Nephron (organoid): ENCODE measurements around the gene ADAMTSL1.

Source experiments
- H3K27ac Mint-ChIP-seq, 3 experiments: 2 replicates each; pipeline ENCODE4 v1.8.0; 2020; ENCODE audit warnings: mixed read lengths in 3 of 3, mild to moderate bottlenecking in 2 of 3, moderate library complexity in 1 of 3
- H3K27me3 Mint-ChIP-seq: 2 replicates; pipeline ENCODE4 v1.8.0; 2021; ENCODE audit warnings: low read depth, mild to moderate bottlenecking, moderate library complexity, mixed read lengths
- H3K36me3 Mint-ChIP-seq: 2 replicates; pipeline ENCODE4 v1.8.0; 2020; ENCODE audit warnings: low read depth, mixed read lengths
- H3K4me1 Mint-ChIP-seq: 2 replicates; pipeline ENCODE4 v1.8.0; 2020; ENCODE audit warnings: mixed read lengths
- H3K4me3 Mint-ChIP-seq, 3 experiments: 2 replicates each; pipeline ENCODE4 v1.8.0; 2020; ENCODE audit warnings: mild to moderate bottlenecking in 3 of 3, mixed read lengths in 3 of 3, moderate library complexity in 2 of 3
- H3K9me3 Mint-ChIP-seq: 2 replicates; pipeline ENCODE4 v1.8.0; 2020; ENCODE audit warnings: mixed read lengths
- TF ChIP-seq, protein P1 (sequence below), 3 experiments: fragments of 200-600 bp; sonication (generic); IDR thresholded peaks; one replicate each; pipeline ENCODE4 v1.5.0; 2021; ENCODE audit warnings: antibody characterized with exemption in 3 of 3; ENCODE audit not compliant: unreplicated experiment in 3 of 3

ADAMTSL1 gene

DNA sequence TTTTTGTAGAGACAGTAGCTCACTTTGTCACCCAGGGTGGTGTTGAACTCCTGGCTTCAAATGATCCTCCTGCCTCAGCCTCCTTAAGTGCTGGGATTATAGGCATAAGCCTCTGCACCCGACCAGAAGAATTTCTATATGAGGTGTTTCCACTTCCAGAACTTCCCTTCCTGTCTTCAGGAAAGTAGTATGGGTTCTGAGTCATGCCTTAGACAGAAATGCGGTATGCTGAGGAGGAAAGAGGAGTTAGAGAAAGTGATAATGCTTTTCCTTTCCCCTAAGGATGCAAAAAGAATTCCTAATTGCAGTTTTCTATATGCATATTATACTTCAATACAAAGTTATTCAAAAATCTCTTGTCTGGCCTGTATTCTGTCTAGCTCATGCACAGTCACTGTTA, 16.4 kb upstream of the ADAMTSL1 start:
- Mint-ChIP-seq H3K4me1 (no peaks in the 10 kb centered on the region), H3K27ac (no peak overlapping the region), H3K27me3 (no peaks in the 10 kb centered on the region), H3K36me3 (no peaks in the 10 kb centered on the region), H3K9me3 (no peaks in the 10 kb centered on the region), H3K4me3 (no peak overlapping the region)
- TF ChIP-seq, protein P1, sequence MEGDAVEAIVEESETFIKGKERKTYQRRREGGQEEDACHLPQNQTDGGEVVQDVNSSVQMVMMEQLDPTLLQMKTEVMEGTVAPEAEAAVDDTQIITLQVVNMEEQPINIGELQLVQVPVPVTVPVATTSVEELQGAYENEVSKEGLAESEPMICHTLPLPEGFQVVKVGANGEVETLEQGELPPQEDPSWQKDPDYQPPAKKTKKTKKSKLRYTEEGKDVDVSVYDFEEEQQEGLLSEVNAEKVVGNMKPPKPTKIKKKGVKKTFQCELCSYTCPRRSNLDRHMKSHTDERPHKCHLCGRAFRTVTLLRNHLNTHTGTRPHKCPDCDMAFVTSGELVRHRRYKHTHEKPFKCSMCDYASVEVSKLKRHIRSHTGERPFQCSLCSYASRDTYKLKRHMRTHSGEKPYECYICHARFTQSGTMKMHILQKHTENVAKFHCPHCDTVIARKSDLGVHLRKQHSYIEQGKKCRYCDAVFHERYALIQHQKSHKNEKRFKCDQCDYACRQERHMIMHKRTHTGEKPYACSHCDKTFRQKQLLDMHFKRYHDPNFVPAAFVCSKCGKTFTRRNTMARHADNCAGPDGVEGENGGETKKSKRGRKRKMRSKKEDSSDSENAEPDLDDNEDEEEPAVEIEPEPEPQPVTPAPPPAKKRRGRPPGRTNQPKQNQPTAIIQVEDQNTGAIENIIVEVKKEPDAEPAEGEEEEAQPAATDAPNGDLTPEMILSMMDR (IDR thresholded peaks at IDR 0.05; ENCODE audit: unreplicated experiment in 3 of 3): no peak

GRCh38 chr9:18459962-18460584, 13.9 kb upstream of the ADAMTSL1 start:
- Mint-ChIP-seq H3K9me3 (no peaks in the 10 kb centered on the region), H3K4me1 (no peaks in the 10 kb centered on the region), H3K36me3 (no peaks in the 10 kb centered on the region), H3K27me3 (no peaks in the 10 kb centered on the region), H3K4me3 (no peak overlapping the region), H3K27ac (no peak overlapping the region)
- TF ChIP-seq, protein P1 (IDR thresholded peaks at IDR 0.05; ENCODE audit: unreplicated experiment in 3 of 3): no peak

DNA sequence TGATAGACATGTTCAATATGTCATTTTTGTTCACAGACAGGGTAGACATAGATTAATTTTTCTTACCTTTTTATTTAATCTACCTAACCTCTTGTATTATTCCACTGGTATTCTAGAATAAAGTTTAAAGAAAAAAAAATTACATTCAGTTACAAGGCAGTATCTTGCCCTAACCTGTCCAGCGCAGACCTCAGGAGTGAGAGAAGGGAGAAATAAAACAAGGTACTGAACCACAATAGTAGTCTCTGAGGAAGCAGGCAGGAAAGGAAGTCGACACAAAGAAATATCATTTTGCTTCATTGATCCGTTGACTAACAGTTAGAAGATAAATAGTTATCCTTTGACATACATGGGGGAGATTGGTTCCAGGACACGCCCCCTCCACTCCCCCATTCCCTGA, 12.5 kb upstream of the ADAMTSL1 start:
- H3K36me3 Mint-ChIP-seq: no peaks in the 10 kb centered on the region
- no peaks in the 10 kb centered on the region for H3K9me3 Mint-ChIP-seq
- no peaks in the 10 kb centered on the region for H3K4me1 Mint-ChIP-seq
- peak overlapping the region in 1 of 3 experiments; percentile 42 for H3K27ac Mint-ChIP-seq
- TF ChIP-seq, protein P1 (IDR thresholded peaks at IDR 0.05; ENCODE audit: unreplicated experiment in 3 of 3): no peak
- H3K27me3 Mint-ChIP-seq: no peaks in the 10 kb centered on the region
- H3K4me3 Mint-ChIP-seq: no peak overlapping the region

GRCh38 chr9:18463991-18464390, 10.0 kb upstream of the ADAMTSL1 start:
- Mint-ChIP-seq H3K9me3 (peaks cover 2% of the 10 kb centered on the region), H3K36me3 (peaks cover 1% of the 10 kb centered on the region), H3K27me3 (no peaks in the 10 kb centered on the region), H3K4me1 (peaks cover 4% of the 10 kb centered on the region), H3K27ac (no peak overlapping the region), H3K4me3 (no peak overlapping the region)
- TF ChIP-seq, protein P1 (IDR thresholded peaks at IDR 0.05; ENCODE audit: unreplicated experiment in 3 of 3): no peak

DNA sequence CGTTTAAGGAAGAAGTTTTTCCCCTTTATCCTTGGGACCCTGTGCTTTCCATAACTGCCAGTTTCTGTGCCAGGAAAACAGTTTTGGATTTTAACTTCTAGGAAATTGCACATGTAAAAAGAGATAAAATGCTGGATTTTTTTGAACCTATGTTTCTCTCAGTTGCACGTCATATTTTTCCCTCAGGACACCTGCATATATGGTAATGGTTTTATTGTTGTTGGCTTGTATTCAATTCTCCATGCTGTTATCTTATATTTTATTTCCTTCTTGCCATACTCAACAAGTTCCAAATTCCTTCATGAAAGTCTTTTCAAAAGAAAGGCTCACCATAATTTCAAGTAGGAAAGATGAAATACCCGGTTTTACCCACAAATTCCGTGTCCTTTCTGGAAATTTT, 7.9 kb upstream of the ADAMTSL1 start:
- Mint-ChIP-seq H3K36me3 (peaks cover 11% of the 10 kb centered on the region), H3K9me3 (peaks cover 13% of the 10 kb centered on the region), H3K4me1 (peaks cover 4% of the 10 kb centered on the region), H3K27ac (peak overlapping the region in 1 of 3 experiments; percentile 13), H3K4me3 (no peak overlapping the region), H3K27me3 (no peaks in the 10 kb centered on the region)
- TF ChIP-seq, protein P1 (IDR thresholded peaks at IDR 0.05; ENCODE audit: unreplicated experiment in 3 of 3): no peak

GRCh38 chr9:18467696-18468095, 6.3 kb upstream of the ADAMTSL1 start:
- peaks cover 11% of the 10 kb centered on the region for H3K36me3 Mint-ChIP-seq
- no peaks in the 10 kb centered on the region for H3K27me3 Mint-ChIP-seq
- H3K27ac Mint-ChIP-seq: no peak overlapping the region
- TF ChIP-seq, protein P1 (IDR thresholded peaks at IDR 0.05; ENCODE audit: unreplicated experiment in 3 of 3): no peak
- H3K4me1 Mint-ChIP-seq: peaks cover 7% of the 10 kb centered on the region
- H3K4me3 Mint-ChIP-seq: no peak overlapping the region
- peaks cover 13% of the 10 kb centered on the region for H3K9me3 Mint-ChIP-seq
